Ishikawa (cell line): ENCODE measurements around the gene PLXNB2.

ENCODE experiments used
- CEBPB ChIP-seq: IDR thresholded peaks from 2 replicates; pipeline ENCODE4 v1.6.1; 2012
- CREB1 ChIP-seq: IDR thresholded peaks from 2 replicates; pipeline ENCODE4 v1.6.1; 2012; ENCODE audit warnings: low read depth
- EGR1 ChIP-seq: IDR thresholded peaks from 2 replicates; pipeline ENCODE4 v1.6.1; 2012
- EP300 ChIP-seq: IDR thresholded peaks from 2 replicates; pipeline ENCODE4 v1.6.1; 2012; ENCODE audit warnings: borderline replicate concordance
- FOXM1 ChIP-seq: IDR thresholded peaks from 2 replicates; pipeline ENCODE4 v1.6.1; 2012; ENCODE audit warnings: low read depth, borderline replicate concordance
- NFIC ChIP-seq: IDR thresholded peaks from 2 replicates; pipeline ENCODE4 v1.6.1; 2012
- RAD21 ChIP-seq: IDR thresholded peaks from 2 replicates; pipeline ENCODE4 v1.6.1; 2012; ENCODE audit warnings: low read depth
- TAF1 ChIP-seq: IDR thresholded peaks from 2 replicates; pipeline ENCODE4 v1.6.1; 2012; ENCODE audit warnings: low read depth, mild to moderate bottlenecking
- TCF12 ChIP-seq: IDR thresholded peaks from 2 replicates; pipeline ENCODE4 v1.6.1; 2012; ENCODE audit warnings: low read depth
- TF ChIP-seq, protein P1 (sequence below): IDR thresholded peaks from 2 replicates; pipeline ENCODE4 v1.6.1; 2012; ENCODE audit warnings: low read depth, mild to moderate bottlenecking
- TF ChIP-seq, protein P2 (sequence below): IDR thresholded peaks from 2 replicates; pipeline ENCODE4 v1.6.1; 2012

DNA sequence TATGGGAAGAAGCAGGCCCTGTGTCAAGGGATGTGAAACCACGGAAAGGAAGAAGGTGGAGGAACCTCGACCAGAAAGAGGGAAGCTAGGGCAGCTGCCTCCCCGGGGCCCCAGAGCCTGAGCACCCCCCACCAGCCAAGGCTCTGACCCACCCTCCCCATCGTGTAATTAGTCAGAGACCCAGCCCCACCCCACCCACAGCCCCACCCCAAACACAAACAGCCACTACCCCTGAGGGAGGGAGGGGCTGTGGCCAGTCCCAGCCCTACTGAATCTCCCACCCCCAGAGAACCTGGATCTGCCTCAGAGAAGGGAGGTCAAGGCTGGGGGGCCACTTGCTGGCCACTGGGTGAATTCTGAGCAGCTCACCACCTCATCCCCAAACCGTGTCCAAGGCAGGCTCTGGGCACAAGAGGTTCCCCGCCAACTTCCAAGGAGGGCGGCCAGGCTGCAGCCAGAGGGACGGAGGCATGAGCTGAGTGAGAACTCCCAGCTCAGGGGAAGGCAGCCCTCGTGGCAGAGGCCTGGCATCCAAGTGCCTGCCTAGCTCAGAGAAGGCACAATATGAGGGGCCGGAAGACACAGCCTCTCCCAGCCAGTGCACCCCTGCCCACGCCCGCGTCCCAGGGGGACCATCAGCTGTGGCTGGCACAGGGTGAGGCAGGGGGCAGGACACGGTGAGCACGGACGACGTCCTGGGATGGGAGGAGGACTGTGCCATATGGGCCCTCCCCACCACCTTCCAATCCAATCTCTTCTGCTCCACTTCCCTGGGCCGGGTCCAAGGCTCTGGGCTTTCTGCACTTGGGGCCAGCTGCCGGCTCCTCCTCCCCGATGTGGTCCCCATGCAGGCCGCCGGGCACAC, 2.7 kb downstream of the PLXNB2 start:
- TF ChIP-seq NFIC: peak; percentile 27; the same call in 1 of the 2 replicates
- no peak for TF ChIP-seq CREB1
- TF ChIP-seq EP300: no peak
- no peak for TF ChIP-seq EGR1
- TF ChIP-seq, protein P1, sequence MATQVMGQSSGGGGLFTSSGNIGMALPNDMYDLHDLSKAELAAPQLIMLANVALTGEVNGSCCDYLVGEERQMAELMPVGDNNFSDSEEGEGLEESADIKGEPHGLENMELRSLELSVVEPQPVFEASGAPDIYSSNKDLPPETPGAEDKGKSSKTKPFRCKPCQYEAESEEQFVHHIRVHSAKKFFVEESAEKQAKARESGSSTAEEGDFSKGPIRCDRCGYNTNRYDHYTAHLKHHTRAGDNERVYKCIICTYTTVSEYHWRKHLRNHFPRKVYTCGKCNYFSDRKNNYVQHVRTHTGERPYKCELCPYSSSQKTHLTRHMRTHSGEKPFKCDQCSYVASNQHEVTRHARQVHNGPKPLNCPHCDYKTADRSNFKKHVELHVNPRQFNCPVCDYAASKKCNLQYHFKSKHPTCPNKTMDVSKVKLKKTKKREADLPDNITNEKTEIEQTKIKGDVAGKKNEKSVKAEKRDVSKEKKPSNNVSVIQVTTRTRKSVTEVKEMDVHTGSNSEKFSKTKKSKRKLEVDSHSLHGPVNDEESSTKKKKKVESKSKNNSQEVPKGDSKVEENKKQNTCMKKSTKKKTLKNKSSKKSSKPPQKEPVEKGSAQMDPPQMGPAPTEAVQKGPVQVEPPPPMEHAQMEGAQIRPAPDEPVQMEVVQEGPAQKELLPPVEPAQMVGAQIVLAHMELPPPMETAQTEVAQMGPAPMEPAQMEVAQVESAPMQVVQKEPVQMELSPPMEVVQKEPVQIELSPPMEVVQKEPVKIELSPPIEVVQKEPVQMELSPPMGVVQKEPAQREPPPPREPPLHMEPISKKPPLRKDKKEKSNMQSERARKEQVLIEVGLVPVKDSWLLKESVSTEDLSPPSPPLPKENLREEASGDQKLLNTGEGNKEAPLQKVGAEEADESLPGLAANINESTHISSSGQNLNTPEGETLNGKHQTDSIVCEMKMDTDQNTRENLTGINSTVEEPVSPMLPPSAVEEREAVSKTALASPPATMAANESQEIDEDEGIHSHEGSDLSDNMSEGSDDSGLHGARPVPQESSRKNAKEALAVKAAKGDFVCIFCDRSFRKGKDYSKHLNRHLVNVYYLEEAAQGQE: no peak
- TF ChIP-seq RAD21: no peak
- TF ChIP-seq FOXM1: no peak
- peak; percentile 16; the same call in 1 of the 2 replicates for TF ChIP-seq TCF12
- TF ChIP-seq, protein P2, sequence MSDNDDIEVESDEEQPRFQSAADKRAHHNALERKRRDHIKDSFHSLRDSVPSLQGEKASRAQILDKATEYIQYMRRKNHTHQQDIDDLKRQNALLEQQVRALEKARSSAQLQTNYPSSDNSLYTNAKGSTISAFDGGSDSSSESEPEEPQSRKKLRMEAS: no peak; the same call in 1 of the 2 replicates
- no peak for TF ChIP-seq TAF1
- TF ChIP-seq CEBPB: no peak
